Middle frontal gyrus (tissue), 1 donor: ENCODE data around the gene TSHZ2.

Experiments
- DNase-seq: peaks from one replicate; pipeline ENCODE4 v3.0.0-alpha.2; 2015; ENCODE audit warnings: low spot score; ENCODE audit errors: extremely low spot score

The TSHZ2 gene

DNA sequence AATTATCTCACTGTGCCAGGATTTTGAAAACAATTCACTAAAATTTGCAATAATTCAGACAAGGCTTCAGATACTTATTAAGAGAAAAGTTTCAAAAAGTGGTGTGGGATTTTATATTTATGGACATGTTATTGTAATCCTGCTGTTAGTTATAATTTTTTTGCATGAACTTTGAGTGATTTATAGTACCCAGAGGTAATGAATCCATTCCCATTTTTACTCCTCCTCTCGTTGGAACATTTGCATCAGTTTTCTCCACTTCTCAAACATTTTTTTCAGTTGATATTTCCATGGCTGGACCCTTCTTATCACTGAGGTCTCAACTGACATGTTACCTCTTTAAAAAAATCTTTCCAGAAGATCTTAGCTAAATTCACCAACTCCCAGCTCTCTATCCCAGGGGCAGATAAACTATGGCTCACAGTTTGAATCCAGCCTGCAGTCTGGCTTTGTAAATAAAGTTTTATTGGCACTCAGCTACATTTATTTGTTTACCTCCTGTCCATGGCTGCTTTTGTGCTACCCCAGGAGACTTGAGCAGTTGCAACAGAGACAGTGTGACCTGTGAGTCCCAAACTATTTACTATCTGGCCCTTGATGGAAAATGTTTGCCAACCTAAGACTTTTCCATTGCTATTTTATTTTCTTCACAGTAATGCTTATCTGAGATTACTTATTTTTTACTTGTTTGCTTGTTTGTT lies 83.4 kb downstream of the TSHZ2 start:
- no peak for DNase-seq

DNA sequence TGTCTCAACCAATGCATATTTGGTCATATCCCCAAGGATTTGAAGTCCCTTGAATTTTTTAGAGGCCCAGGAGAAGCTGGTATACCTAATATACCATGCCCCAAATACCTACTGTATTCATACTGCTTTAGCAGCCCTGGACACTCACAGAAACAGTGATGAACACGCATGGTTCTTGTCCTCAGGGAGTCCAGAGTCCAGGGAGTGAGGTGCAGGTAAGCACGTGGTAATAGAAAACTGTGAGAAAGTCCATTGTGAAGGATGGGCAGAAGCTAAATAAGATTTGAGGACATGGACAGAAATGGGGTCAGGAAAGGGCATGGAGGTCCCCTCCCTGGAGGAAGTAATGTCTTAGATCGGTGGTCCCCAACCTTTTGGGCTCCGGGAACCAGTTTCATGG lies 85.4 kb downstream of the TSHZ2 start:
- DNase-seq, result no peak

DNA sequence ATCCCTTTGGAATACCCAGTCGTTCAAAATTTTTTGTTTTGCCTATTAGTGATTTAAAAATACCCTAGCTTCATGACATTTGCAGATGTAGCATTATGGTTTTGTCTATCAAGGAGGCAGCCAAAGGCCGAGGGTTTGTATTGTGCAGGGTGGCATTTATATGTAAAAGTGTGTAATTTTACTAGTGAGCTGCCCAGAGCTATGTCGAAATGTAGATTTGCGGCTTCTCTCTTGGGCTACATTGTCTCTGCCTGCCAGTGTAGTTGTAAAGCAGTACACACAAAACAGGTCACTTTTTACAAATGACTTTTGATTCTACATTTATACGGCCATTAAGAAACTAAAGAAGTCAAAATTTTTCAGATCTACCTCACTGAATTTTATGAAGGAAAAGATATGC lies 87.7 kb downstream of the TSHZ2 start:
- DNase-seq, result no peak

DNA sequence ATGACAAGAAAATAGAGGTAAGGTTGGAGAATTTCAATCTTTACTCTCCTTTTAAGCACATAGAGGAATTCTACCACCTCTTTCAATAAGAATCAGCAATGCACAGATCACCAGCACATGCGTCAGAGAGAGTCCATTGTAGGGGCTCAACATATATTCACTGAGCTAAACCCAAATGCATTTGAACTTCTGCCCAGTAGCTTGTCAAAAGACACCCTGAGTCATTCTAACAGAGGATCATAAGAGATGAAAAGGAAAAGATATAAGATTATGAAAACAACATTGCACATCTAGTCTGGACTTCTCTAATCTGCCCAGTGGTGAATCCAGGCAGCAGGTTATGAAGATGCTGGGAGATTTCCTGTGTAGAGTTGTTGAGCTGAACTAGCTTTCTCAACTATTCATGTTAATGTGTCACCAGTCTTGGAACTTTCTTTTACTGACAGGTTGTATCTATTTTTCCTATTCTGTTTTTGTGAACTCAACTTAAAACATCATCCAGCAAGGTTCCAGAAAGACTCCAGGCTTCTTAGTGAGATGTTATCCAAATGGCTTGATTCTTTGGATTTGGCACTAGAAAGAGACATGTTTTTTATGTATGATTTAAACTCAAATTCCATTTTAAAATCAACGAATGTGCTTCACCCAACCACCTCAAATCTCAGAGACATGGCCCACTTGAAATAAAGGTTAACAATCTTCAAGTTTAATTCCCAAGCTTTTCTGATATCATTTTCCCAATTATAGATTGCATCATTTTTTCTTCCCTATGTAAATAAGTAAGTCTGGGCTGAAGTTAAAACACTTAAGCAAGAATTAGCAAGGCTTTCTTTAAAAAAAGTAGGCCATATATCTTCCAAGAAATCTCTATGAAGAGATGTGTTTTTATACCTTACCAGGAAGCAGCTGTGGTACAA lies 89.3 kb downstream of the TSHZ2 start:
- no peak for DNase-seq

DNA sequence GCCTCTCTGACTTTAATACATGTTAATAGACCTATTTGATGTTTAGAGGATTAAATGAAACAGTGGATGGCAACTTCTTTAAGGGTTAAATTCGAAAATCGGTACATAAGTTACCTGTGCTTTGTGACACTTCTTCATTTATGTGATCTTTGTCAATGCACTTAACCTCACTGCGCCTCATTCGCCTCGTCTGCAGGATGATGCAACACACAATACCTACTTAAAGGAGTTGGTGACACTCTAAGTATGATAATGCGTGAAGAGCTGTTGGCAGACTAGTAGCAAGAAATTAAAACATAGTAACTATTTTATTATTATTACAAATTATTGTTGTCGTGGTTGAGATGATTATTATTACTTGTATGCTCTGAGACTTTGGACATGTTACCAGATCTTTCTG lies 92.8 kb downstream of the TSHZ2 start:
- DNase-seq, result no peak

DNA sequence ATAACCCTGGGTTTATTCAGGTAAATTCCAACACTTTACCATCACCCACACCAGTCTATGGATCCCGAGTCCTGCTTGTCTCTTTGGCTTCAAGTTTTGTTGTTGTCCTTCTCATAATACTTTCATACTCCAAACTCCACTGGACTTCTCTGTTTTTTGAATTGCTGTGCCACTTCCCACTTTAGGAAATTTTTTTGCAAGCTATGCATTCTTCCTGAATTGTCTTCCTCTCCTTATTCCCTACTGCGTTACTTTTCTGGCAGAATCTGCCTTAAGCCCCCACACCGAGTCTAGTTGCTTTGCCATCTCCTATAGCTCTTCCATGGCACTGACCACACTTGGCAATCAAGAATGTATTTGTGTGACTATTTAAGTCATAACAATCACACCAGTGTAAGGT lies 96.1 kb downstream of the TSHZ2 start:
- no peak for DNase-seq

DNA sequence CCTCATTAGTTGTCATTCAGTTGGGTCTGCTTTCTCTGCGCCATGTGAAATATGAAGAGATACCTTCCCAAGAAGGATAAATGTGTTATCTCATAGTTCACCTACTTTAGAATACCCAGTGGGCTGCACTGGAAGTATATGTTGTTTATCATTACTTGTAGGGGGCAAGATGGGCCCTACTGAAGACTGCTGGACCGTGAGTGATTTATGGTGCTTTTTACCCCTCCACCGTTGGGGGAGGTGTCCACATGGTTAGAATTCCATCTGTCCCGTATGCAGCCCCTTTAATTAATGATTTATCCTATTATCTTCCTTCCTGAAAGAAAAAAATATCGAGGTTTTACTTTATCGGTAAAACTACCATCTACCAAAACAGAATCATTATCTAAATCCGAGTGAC lies 97.0 kb downstream of the TSHZ2 start:
- no peak for DNase-seq

DNA sequence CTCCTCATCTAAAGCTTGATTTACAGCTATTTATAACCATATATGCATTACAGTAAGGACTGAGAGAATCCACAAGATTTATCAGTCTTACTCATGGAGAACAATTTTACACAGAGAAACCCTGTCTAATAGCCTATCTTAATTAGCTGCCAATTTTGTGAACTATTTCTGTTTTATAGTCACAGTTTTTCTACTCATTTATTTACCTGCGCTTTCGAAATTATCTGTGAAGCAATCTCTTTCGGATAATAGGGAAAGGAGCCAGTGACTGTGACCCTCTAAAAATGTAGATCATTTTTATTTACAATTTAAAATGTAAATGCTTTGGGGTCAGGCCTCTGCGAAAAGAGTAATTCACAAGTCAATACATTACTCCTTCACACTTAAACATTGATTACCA lies 98.1 kb downstream of the TSHZ2 start:
- DNase-seq, result no peak

DNA sequence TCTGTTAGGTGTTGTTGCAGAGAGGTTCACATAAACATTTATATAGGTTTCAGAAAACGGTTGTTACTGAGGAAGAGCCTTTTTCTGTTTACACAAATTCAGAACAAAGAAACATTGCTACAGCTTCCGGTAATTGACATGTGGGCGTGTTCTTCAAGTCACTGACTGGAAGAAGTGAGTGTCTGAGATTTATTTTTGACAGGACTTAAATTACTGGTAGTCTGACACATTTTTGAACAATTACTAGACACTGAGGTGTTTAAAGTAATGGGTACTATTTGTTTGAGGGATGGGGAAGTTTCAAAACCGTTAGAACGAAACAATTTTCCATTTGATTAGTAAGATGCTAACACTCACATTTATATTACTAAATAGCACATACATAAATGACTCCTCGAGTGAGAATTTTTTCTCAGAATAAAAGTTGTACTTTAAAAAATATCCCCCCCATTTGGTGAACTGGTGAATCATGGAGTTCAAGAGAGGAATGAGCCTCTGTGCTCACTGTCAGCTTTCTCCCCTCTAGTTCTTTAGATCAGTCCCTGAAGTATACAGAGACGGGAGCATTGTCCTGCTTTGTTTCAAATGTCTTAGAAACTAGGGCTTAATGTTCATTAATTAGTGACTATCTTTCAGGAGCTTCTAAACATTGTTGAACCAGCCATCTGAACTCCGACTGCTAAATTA lies 98.7 kb downstream of the TSHZ2 start:
- DNase-seq, result no peak

DNA sequence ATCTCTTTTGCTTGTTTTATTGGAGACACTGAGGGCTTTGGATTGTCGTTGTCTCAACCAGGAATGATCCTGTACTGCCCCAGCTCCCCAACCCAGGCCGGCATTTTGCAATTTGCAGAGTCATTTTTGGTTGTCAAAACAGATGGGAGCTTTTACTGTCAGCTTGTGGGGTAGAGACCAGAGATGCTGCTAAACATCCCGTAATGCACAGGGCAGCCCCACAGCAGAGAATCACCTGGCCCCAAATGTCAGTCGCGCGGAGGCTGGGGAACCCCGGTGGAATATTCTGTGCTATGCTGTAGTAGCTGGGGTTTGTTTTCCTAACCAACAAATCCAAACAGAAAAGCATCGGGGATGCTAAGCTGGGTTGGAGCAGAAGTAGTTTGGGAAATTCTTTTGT lies 99.7 kb downstream of the TSHZ2 start:
- no peak for DNase-seq

DNA sequence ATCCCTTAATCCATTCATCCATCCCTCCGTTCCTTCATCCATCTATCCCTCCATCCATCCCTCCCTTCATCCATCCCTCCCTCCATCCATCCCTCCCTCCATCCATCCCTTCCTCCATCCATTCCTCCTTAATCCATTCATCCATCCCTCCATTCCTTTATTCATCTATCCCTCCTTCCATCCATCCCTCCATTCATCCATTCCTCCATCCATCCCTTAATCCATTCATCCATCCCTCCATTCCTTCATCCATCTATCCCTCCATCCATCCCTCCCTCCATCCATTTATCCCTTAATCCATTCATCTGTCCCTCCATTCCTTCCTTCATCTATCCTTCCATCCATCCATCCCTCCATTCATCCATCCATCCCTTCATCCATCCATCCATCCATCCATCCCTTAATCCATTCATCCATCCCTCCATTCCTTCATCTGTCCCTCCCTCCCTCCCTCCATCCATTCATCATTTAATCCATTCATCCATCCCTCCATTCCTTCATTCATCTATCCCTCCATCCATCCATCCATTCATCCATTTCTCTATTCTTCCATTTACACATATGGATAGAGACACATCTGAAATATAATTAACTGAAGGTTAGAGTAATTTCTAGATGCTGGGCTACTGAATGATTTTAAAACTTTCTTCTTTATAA lies 100.9 kb downstream of the TSHZ2 start:
- DNase-seq, result no peak

DNA sequence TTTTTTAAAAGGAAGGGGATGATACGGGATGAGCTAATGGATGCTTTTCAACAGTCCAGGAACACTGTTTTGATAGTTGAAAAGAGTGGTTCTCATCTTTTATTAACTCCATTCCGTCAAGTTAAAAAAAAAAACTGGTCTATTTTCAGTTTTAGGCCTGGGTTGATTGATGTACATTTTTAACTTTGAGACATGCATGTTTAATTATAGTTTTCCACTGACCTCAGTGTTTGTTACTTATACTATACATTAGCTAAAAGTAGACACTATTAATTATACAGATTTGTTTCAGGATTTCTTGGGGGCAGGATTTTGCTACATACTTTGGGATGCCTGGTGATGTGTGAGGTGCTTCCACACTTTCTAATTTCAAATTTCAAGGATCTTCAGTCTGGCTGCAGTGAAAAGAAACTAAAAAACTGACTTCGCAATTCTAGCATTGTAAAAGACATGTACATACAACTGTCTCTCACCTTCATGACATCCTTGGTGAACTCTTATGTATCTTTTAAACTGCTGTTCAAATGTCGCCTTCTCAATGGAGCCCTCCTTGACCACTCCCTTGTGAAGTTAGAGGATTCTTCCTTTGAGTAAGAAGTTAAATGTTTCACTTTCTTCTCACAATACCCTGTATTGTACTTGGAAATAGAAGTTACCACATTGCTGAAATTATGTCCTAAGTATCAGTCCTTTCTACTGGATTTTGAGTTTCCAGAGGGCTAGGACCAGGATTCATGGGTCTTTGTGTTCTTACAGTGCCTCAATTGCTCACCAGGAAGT lies 101.7 kb downstream of the TSHZ2 start:
- no peak for DNase-seq

DNA sequence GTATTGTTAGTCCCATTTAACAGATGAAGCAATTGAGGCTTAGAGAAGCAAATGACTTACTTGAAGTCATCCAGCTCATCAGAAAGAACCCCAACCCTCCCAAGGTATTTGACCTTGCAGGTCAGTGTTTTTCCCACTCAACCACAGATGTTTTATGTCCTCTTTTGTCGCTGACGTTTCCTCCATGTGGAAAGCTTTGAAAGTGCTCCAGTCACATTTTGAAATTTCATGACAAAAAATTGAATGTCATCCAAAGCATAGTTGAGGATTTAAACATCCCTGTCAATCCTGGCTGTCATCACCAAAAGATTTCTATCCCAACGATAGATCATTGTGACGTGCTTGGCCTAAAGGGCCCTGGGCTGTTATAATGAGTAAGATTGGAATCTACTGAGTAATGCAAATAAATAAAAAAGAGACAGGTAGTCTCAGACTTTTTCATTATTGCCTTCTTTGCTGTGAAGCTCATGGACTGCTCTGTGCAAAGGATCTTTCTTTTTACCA lies 102.7 kb downstream of the TSHZ2 start:
- no peak for DNase-seq

DNA sequence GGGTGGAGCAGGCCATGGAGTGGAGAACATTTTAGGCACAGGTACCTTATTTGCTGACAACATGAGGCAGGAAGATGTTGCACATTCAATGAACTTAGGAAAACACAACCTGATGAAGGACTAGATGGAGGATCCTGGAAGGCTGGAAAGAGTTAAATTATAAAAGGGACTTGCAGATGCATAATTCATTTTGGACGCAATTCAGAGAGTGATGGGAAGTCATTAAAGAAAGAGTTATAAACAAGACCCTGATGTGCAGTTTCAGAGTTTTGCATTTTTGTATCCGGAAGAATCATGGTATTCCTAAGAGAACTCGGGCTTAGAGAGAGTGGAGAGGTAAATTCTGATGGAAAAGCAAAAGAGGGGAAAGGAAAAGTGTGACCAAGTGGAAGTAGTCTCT lies 104.5 kb downstream of the TSHZ2 start:
- no peak for DNase-seq

DNA sequence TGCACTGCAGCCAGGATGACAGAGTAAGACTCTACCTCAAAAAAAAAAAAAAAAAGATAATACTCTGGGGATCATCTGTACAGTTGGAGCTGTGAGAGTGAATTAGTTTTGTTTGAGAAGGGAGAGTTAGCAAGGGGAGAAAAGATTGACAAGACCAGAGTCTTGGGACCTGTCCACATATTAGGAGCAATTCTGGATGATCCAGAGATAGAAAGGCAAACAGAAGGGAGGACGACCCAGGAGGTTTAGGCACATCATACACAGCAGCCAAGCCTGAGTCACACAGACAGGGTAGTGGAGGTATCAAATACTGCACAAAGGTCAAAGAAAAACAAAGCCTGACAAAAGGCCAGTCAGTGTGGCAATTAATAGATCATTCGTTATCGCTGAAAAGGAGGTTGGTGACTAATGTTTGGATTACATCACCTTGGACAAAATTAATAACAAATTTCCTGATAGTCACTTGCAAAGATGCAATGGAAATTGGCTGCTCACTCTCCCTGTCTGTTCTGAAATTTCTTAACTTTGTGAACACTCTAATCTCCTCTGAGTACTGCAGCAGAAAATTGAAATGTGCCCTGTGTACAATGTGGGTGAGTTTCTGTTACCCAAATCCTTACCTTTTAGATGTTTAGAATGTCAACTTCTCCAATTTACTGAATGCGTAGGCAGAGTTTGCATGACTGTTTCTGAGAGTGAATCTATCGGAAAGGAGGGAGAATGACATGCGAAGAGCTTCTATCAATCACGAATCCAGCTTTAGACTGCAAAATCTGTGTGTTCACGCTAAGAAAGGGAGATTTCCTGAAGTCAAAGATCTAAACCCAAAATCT lies 105.4 kb downstream of the TSHZ2 start:
- DNase-seq, result no peak

DNA sequence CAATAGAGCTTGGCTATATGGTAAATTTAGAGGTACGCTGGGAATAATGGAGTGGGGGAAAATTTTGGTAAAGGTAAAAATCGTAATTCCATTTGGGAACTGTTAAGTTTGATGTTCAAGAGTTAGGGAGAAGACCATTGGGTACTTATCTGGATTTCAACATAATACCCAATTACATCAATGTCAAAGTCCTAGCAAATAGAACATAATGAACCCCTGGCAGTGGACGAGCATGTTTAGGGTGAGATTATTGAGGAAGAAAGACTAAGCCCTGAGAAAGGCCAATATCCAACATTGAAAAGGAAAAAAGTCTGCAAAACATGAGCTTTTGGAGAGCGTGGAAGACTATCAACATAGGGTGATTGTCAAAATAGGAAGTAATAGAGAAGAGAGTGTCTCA lies 106.6 kb downstream of the TSHZ2 start:
- no peak for DNase-seq

DNA sequence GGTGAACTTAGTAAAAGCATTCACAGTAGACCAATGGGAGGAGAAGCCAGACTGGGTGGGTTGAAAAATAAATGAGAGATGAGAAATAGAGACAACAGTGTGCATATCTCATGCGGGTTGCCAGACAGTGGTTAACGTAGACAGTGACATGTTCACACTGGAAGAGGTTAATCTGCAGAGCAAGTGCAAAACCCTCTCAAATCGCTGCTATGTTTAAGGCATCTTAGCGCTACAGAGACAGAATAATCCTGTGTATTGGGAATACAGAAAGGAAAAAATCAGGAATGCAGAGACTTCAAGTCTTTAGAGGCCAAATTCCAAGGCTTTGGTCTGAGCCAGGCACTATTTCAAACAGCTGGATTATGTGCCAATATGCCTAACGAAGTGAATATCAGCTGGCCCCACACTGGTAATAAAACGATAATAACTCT lies 107.1 kb downstream of the TSHZ2 start:
- DNase-seq, result no peak

DNA sequence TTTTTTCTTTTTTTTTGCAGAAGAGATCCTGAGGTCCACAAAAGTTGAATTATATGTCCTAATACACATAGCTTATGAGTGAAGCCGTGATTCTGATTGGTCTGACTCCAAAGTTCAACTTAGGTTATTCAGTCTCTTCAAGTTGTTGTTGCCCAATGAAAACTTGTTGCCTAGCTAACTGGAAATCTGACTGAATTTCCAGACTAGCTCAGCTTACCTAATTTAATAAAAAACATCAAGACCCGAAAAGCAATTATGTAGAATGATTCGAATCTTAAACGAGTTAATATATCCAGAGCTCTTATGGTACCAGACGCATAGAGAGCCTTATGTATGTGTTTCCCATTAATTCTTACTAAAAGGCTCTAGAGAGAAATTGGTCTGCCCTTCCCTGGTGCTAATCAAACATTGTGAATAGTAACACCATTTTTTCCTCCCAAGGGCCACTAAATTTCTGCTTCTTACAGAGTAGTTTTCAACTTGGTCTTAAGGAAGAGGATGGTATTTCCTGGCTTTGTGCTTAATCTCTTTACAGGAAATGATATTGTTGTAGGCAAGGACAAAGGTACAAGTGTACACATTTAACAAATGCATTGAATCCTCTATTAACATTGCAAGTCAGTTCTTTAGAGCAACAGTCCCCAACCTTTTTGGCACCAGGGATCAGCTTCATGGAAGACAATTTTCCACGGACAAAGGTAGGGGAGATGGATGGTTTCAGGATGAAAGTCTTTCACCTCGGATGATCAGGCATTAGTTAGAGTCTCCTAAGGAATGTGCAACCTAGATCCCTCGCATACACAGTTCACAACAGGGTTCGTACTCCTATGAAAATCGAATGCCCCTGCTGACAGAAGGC lies 107.9 kb downstream of the TSHZ2 start:
- no peak for DNase-seq

DNA sequence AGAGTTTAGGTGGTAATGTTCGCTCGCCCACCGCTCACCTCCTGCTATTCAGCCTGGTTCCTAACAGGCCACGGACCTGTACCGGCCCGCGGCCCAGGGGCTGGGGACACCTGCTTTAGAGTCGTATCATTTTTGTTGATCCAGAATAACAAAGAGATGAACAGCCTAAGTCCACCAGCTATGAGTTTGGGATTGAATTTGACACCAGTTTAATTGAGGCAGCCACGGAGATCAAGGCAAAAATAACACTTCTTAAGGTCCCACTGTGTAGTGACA lies 108.5 kb downstream of the TSHZ2 start:
- DNase-seq, result no peak
